HG02973 (cell line): ENCODE data around the gene RTEL1.
"Not testable (repeated sequence)": the region's sequence is repeated elsewhere in the genome, so short reads cannot be mapped to it uniquely, and the experiment has no call there.

ENCODE experiments used
- ATAC-seq: cut with Tn5 transposase; IDR thresholded peaks from one replicate; pipeline ENCODE4 v1.9.1; 2021; ENCODE audit warnings: moderate library complexity; ENCODE audit not compliant: unreplicated experiment

RTEL1 gene

DNA sequence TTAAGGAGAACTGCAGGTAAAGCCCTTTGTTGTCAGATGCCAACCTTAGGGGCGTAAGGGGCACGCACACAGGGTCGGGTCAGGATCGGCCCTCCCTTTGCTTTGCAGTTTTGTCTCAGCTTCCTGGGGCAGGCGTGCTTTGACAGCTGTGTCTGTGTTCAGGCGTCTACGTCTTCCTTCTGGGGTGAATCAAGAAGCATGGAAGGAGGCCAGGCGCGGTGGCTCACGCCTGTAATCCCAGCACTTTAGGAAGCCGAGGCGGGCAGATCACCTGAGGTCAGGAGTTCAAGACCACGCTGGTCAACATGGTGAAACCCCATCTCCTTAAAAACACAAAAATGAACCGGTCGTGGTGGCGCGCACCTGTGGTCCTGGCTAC is 51.0 kb downstream of the RTEL1 start:
- no peak for ATAC-seq

DNA sequence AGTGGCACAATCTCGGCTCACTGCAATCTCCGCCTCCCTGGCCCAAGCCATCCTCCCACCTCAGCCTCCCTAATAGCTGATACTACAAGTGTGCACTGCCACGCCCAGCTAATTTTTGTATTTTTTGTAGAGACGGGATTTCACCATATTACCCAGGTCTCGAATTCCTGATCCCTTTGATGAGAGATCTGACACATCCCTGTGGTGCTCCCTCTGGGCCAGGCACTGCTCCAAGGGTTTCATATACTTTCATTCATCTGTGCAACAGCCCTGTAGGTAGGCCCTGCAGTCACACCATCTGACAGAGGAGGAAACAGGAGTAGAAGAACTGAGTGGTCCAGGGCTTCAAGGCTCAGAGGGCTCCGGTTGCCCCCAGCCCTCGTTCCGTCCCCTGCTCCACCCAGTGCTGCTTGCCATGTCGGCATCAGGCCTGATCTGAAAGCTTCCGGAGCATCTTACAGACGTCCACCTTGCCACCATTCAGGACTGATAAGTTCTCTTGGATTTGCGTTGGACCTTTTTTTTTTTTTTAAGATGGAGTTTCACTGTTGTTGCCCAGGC is 53.1 kb downstream of the RTEL1 start:
- no peak for ATAC-seq

DNA sequence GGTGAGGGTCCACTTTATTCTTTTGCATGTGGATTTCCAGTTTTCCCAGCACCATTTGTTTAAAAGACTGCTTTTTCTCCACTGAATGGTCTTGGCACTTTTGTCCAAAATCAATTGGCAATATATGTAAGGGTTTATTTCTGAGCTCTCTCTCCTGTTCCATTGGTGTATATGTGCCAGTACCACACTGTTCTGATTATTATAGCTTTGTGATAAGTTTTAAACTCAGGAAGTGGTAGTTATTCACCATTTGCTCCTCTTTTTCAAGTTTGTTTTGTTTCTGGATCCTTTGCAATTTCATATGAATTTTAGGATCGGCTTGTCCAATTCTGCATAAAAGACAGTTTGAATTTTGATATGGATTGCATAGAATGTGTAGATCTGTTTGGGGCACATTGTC is 54.1 kb downstream of the RTEL1 start:
- ATAC-seq, result no peak

DNA sequence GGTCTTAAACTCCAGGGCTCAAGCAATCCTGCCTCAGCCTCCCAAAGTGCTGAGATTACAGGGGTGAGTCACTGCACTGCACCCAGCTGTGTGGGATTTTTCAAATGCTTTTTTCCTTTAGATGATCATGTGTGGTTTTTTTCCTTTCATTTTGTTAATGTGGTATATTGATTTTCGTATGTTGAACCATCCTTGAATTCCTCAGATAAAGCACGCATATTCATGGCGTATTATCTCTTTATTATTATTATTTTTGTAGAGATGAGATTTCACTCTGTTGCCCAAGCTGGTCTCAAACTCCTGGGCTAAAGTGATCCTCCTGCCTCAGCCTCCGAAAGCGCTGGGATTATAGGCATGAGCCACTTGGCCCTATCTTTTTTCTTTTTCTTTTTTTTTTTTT is 56.7 kb downstream of the RTEL1 start:
- ATAC-seq, result no peak

DNA sequence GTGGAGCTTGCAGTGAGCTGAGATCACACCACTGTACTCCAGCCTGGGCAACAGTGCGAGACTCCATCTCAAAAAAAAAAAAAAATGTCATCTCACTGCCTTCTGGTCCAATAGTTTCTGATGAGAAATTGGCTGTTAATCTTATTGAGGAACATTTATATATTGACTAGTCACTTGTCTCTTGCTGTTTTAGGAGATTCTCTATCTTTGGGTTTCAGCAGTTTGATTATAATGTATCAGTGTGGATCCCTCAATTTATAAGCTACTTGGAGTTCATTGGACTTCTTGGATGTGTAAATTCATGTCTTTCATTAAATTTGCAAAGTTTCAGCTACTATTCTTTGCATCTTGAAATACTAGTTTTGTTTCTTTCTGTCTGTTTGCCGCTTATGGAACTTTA is 60.9 kb downstream of the RTEL1 start:
- no peak for ATAC-seq

DNA sequence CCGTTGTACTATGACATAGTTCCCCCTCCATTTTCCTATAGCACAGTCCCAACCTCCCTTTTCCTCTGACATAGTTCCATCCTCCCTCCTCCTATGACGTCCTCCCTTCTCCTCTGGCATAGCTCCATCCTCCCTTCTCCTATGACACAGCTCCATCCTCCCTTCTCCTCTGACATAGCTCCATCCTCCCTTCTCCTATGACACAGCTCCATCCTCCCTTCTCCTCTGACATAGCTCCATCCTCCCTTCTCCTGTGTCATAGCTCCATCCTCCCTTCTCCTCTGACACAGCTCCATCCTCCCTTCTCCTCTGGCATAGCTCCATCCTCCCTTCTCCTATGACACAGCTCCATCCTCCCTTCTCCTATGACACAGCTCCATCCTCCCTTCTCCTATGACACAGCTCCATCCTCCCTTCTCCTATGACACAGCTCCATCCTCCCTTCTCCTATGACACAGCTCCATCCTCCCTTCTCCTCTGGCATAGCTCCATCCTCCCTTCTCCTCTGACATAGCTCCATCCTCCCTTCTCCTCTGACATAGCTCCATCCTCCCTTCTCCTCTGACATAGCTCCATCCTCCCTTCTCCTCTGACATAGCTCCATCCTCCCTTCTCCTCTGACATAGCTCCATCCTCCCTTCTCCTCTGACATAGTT is 65.0 kb downstream of the RTEL1 start:
- not testable (repeated sequence) for ATAC-seq

DNA sequence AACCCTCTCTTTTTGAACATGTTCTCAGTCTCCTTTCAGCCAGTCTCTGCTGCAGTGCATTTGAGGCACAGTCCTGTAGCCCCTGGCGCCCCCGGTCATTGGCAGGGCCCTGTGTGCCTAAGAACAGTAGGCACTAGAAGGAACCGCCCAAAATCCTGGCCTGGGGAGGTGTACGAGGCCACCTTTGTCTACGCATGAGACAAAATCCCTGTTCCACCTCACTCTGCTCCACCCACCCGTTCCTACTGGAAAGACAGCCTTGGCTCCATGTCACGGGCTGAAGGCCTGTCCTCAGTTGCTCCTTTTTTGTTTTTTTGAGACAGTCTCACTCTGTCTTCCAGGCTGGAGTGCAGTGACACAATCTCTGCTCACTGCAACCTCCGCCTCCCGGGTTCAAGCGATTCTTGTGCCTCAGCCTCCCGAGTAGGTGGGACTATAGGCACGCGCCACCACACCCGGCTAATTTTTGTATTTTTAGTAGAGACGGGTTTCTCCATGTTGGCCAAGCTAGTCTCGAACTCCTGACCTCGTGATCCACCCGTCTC is 72.1 kb downstream of the RTEL1 start:
- ATAC-seq, result not testable (repeated sequence)

DNA sequence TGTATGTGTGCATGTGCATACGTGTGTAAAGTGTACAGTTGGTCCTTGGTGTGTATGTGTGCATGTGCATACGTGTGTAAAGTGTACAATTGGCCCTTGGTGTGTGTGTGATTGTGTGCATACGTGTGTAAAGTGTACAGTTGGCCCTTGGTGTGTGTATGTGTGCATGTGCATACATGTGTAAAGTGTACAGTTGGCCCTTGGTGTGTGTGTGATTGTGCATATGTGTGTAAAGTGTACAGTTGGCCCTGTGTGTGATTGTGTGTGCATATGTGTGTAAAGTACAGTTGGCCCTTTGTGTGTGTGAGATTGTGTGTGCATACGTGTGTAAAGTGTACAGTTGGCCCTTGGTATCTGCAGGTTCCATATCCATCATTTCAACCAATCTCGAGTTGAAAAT is 73.3 kb downstream of the RTEL1 start:
- ATAC-seq, result no peak

DNA sequence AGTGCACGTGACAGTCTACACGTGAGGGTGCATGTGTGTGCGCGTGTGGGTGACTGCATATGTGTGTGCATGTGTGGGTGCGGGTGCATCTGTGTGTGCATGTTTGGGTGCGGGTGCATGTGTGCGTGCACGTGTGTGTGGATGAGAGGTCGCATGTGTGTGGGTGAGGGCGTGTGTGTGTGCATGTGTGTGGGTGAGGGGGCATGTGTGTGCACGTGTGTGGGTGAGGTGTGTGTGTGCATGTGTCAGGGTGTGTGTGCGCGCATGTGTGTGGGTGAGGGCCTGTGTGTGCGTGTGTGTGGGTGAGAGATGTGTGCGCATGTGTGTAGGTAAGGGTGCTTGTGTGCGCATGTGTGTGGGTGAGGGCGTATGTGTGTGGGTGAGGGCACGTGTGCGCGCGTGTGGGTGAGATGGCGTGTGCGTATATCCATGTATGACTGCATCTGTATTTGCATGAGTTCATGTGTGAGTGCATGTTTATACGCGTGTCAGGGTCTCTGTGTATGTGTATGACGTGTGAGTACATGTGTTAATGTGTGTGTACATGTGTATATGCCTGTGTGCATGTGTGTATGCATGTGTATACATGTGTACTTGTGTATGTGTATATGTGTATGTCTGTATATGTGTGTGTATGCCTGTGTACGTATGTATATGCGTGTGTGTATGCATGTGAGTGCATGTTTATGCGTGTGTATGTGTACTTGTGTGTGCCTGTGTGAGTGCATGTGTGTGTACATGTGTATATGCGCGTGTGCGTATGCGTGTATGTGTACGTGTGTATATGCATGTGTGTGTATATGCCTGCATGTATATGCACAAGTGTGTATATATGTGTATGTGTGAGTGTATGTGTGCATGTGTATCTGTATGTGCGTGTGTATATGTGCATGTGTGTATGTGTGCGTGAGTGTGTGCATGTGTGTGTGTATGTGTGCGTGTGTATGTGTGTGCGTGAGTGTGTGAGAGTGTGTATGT is 74.3 kb downstream of the RTEL1 start:
- no peak for ATAC-seq

DNA sequence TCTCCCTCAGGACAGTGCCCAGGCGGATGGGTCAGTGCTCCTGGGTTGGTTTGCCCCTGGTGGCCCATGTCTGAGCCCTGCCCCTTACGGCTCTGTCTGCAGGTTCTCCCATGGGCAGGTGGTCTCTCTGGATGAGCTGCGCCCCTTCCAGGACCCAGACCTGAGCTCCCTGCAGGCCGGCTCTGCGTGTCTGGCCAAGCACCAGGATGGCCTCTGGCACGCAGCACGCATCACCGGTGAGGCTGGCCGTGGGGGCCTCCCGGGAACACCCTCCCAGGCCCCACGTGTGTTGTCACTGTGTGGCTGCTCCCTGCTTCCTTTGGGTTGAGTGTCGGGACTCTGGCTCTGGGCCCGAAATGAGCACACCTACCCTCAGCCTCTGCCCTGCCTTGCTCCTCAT is 75.0 kb downstream of the RTEL1 start:
- no peak for ATAC-seq

DNA sequence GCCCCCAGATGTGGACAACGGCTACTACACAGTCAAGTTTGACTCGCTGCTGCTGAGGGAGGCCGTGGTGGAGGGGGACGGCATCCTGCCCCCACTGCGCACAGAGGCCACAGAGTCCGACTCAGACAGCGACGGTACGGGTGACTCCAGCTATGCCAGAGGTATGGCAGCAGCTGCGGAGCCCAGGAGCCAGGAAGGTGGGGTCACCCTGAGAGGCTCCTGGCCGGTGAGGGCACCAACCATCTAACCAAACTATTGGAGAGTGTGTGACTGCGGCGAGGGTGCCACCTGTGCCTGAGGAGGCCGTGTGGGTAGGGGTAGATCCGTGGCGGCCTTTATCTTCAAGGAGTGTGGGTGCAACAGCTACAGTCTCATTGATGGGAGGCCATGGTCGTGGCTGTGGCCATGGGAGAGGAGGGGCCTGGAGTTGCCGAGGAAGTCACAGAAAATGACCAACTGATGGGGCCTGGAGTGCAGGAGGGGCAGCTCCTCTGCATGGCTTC is 75.5 kb downstream of the RTEL1 start:
- no peak for ATAC-seq

DNA sequence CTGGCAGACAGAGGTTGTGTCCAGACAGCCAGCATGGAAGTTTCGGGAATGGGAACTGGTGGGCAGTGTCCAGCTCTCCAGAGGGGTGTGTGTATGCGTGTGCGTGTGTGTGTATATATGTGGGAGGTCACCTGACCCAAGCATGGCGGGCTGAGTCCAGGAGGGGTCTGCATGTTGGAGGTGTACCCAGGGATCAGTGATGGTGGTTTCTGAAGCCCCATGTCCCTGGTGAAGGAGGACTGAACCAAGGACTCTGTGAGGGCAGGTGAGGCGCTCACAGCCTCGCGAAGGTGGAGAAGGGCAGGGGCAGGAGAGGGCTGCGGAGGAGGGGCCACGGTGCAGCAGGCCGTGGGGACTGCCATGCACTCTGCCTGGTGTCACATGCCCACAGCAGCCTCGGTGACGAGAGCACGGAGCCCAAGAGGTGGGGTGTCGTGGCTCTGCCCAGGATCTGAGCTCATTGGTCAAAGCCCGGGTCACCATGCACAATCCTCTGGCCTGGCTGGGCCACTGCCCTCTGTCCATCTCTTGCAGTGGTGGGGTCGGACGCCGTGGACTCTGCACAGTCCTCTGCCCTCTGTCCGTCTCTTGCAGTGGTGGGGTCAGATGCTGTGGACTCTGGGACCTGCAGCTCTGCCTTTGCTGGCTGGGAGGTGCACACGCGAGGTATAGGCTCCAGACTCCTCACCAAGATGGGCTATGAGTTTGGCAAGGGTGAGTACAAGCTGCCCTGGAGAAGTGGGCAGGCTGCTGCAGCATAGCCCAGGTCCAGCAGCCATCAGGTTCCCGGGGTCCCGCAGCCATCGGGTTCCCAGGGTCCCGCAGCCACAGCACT is 76.2 kb downstream of the RTEL1 start:
- no peak for ATAC-seq

DNA sequence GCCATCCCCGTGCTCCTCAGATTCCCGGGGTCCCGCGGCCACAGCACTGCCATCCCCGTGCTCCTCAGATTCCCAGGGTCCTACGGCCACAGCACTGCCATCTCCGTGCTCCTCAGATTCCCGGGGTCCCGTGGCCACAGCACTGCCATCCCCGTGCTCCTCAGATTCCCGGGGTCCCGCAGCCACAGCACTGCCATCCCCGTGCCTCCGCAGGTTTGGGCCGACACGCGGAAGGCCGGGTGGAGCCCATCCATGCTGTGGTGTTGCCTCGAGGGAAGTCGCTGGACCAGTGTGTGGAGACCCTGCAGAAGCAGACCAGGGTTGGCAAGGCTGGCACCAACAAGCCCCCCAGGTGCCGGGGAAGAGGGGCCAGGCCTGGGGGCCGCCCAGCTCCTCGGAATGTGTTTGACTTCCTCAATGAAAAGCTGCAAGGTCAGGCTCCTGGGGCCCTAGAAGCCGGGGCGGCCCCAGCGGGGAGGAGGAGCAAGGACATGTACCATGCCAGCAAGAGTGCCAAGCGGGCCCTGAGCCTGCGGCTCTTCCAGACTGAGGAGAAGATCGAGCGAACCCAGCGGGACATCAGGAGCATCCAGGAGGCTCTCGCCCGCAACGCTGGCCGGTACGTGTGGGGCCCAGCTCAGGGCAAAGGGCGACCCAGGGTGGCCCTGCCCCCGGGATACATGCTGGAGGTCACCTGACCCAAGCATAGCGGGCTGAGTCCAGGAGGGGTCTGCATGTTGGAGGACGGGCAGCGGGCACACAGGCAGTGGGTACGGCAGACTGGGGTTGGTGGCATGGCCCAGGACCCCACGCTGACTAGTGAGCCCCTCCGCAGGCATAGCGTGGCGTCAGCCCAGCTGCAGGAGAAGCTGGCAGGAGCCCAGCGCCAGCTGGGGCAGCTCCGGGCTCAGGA is 77.1 kb downstream of the RTEL1 start:
- ATAC-seq, result no peak

DNA sequence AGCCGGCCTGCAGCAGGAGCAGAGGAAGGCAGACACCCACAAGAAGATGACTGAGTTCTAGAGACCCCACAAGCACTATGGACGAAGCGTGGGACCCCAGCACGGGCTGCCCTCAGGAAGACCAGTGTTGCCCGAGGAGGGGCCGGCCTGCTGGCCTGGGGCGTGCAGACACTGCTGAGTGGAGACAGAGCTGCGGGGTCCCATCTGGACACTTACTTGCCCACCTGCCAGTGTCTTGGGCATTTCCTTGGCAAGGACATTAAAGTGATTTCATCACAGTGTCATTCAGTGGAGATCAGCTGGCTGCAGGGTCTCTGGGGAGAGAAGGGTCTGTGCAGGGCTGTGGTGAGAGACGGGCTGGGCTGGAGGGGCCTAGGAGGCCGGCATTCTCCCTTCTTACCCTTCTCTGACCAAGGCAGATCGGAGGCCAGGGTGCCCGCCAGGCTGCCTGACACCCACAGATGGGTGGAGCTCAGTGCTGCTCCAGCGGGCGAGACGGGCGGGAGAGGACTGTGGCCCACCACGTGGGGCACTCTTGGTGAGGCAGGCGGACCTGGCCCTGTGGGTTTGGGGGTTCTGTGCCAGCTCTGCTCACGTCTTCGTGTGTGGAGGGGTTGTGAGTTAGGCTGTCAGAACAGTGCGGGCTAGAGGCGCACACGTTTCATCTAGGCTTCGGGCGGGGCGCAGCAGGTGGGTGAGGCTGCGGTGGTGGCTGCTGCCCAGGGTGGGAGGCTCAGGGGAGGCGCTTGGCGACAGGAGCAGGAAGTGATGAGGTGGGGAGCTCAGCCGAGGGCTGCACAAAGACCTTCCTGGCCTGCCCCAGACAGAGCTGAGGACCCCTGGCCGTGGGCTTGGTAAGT is 78.0 kb downstream of the RTEL1 start, which contains the start of gene LIME1:
LIME1 (plus strand) TSS at position 806 of the 860 bp plus-strand sequence. CDS start 886 bp downstream, outside the sequence.
- ATAC-seq, result no peak

DNA sequence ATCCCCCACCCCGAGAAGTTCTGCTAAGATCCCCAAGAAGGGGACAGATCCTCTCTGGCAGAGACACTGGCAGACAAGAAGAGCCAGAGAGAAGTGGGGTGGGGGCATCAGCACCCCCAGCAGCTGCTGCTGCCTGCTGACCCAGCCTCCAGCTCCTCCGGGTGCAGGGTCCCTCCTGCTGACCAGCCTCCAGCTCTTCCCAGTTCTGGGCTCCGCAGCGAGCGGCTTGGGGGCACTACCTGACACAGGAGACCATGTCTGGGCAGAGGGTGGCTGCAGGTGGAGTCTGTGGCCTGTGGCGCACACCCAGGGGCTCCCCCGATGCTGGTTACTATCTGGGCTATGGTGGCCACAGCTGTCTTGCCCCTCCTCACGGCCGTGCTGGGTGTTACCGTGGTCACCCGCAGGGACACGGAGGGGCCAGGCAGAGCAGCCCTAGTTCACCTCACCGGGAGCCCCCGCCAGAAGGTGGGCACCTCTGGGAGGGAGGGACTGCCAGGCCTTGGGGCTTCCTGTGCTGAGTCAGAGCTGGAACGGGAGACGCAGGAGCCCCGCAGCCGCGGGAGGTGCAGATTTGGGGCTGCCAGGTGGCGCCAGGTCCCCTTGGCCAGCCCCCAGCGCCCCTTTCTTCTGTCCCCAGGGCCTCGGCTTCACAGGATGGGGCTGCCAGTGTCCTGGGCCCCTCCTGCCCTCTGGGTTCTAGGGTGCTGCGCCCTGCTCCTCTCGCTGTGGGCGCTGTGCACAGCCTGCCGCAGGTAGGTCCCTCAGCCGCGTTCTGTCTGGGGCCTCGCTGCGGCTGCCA is 79.0 kb downstream of the RTEL1 start:
- no peak for ATAC-seq

DNA sequence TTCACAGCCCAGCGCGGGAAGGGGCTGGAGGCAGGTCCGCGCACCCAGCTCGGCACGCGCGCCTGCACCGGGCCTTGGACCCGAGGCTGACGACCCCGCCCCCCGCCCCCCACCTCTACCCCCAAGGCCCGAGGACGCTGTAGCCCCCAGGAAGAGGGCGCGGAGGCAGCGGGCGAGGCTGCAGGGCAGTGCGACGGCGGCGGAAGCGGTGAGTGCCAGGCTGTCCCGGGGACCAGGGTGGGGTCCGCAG is 79.5 kb downstream of the RTEL1 start:
- no peak for ATAC-seq

DNA sequence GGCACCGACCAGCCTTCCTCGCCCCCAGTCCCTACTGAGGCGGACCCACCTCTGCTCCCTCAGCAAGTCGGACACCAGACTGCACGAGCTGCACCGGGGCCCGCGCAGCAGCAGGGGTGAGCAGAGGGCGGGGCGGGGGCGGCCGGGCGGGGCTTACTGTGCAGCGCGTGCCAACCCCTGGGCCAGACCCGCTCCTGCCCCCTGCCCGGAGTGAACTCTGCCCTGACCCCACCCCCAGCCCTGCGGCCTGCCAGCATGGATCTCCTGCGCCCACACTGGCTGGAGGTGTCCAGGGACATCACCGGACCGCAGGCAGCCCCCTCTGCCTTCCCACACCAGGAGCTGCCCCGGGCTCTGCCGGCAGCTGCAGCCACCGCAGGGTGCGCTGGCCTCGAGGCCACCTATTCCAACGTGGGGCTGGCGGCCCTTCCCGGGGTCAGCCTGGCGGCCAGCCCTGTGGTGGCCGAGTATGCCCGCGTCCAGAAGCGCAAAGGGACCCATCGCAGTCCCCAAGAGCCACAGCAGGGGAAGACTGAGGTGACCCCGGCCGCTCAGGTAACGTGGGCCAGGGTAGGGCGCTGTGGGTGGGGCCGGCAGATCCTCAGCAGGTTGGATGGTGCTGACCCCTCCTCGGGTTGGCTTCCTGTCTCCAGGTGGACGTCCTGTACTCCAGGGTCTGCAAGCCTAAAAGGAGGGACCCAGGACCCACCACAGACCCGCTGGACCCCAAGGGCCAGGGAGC is 80.0 kb downstream of the RTEL1 start:
- ATAC-seq, result no peak
